Vagina (tissue), 2 donors: ENCODE data around the gene CDX2. TPM values are rescaled to one million over a fixed set of nuclear protein-coding genes. Genes with fewer than 3 reads are reported as not detected.

Experiments
- DNase-seq, 2 donors: peaks; one replicate each; pipeline ENCODE4 v3.0.0-alpha.2; 2017; ENCODE audit errors: extremely low spot score in 2 of 2
- H3K27ac ChIP-seq: fragments of 200-600 bp; sonication (generic); one replicate; pipeline ENCODE4 v1.5.1; 2019
- H3K27me3 ChIP-seq: fragments of 200-600 bp; sonication (generic); one replicate; pipeline ENCODE4 v1.5.1; 2019
- H3K36me3 ChIP-seq, 2 donors: fragments of 200-600 bp; sonication (generic); one replicate each; pipeline ENCODE4 v1.5.1; 2017 to 2019
- H3K4me1 ChIP-seq: fragments of 200-600 bp; sonication (generic); one replicate; pipeline ENCODE4 v1.5.1; 2019
- H3K4me3 ChIP-seq, 2 donors: fragments of 200-600 bp; sonication (generic); 1 replicate in 1 of 2; 2 replicates in 1 of 2; pipeline ENCODE4 v1.5.1; 2016 to 2019
- H3K9me3 ChIP-seq: fragments of 200-600 bp; sonication (generic); one replicate; pipeline ENCODE4 v1.5.1; 2019
- POLR2A ChIP-seq, 2 donors: fragments of 450-650 bp; IDR thresholded peaks; one replicate each; pipeline ENCODE4 v1.6.1; 2017; ENCODE audit warnings: antibody characterized with exemption in 2 of 2, mild to moderate bottlenecking in 2 of 2, moderate library complexity in 2 of 2
- POLR2AphosphoS5 ChIP-seq, 2 donors: sonication (generic); formaldehyde crosslinking; IDR thresholded peaks; one replicate each; pipeline ENCODE4 v1.9.0; 2017; ENCODE audit warnings: antibody characterized with exemption in 2 of 2, mild to moderate bottlenecking in 2 of 2, low read depth in 1 of 2; ENCODE audit not compliant: insufficient read depth in 1 of 2
- intact Hi-C: fragments of 100-400 bp; cut with DNase I; formaldehyde crosslinking; loops from one replicate; pipeline ENCODE4 v1.15.1; 2023
- total RNA-seq: library from RNA; depleted of rRNA; stranded (reverse); fragments of >200 nt; gene quantifications from one replicate; pipeline ENCODE4 v1.2.3, GENCODE V29; 2016
- TF ChIP-seq, protein P1 (sequence below), 3 experiments: fragments of 450-650 bp in 2 of 3; fragments of 200-600 bp in 1 of 3; sonication (generic) in 1 of 3; IDR thresholded peaks; one replicate each; pipeline ENCODE4 v1.5.1; 2017 to 2019; ENCODE audit warnings: antibody characterized with exemption in 3 of 3, mild to moderate bottlenecking in 2 of 3, moderate library complexity in 2 of 3

CDX2 gene
- total RNA-seq, 1 donor from 2014 or later = not detected

GRCh38 chr13:27971236-27971645, 2.1 kb upstream of the CDX2 start:
- intact Hi-C loops = loop anchor here (10.0 kb wide), 1 partner anchor 146 kb away; no protein-coding TSS in a partner anchor
- Histone ChIP-seq H3K36me3 (no peaks in the 10 kb centered on the region), H3K9me3 (no peaks in the 10 kb centered on the region), H3K4me3 (no peak overlapping the region), H3K4me1 (peaks cover 20% of the 10 kb centered on the region), H3K27ac (no peak overlapping the region), H3K27me3 (peaks cover 10% of the 10 kb centered on the region)
- TF ChIP-seq POLR2AphosphoS5 (IDR thresholded peaks at IDR 0.05; ENCODE audit: insufficient read depth in 1 of 2, low read depth in 1 of 2) (no peak), POLR2A (IDR thresholded peaks at IDR 0.05) (no peak)
- TF ChIP-seq, protein P1, sequence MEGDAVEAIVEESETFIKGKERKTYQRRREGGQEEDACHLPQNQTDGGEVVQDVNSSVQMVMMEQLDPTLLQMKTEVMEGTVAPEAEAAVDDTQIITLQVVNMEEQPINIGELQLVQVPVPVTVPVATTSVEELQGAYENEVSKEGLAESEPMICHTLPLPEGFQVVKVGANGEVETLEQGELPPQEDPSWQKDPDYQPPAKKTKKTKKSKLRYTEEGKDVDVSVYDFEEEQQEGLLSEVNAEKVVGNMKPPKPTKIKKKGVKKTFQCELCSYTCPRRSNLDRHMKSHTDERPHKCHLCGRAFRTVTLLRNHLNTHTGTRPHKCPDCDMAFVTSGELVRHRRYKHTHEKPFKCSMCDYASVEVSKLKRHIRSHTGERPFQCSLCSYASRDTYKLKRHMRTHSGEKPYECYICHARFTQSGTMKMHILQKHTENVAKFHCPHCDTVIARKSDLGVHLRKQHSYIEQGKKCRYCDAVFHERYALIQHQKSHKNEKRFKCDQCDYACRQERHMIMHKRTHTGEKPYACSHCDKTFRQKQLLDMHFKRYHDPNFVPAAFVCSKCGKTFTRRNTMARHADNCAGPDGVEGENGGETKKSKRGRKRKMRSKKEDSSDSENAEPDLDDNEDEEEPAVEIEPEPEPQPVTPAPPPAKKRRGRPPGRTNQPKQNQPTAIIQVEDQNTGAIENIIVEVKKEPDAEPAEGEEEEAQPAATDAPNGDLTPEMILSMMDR (IDR thresholded peaks at IDR 0.05) = no peak
- DNase-seq = no peak

- Histone ChIP-seq H3K36me3 (no peaks in the 10 kb centered on the region), H3K27me3 (peaks cover 10% of the 10 kb centered on the region), H3K27ac (no peak overlapping the region), H3K4me1 (peaks cover 23% of the 10 kb centered on the region), H3K9me3 (no peaks in the 10 kb centered on the region), H3K4me3 (no peak overlapping the region)
- intact Hi-C loops = loop anchor here (10.0 kb wide), 1 partner anchor 146 kb away; no protein-coding TSS in a partner anchor
- no peak for DNase-seq
- TF ChIP-seq POLR2A (IDR thresholded peaks at IDR 0.05) (no peak), POLR2AphosphoS5 (IDR thresholded peaks at IDR 0.05; ENCODE audit: insufficient read depth in 1 of 2, low read depth in 1 of 2) (no peak)
- TF ChIP-seq, protein P1 (IDR thresholded peaks at IDR 0.05) = no peak
These were observed 1.5 kb upstream of the CDX2 start for GRCh38 chr13:27970382-27971235.

DNA sequence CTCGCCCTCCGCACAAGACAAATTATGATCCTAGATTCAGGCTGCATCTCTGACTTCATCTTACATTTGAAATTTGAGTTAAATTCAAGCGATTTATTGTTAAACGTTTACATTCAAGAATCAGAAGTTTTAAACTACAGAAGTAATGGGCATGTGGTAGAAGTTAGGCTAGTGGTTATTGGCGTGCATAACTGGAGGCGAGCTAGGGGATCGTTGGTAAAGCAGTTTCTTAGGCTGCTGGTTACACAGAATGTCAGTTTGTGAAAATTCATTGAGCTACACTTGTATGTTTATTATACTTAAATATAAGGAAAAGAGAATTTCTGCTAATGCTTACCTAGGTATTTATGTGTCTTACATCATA, 733 bp upstream of the CDX2 start:
- Histone ChIP-seq H3K27me3 (peaks cover 10% of the 10 kb centered on the region), H3K9me3 (no peaks in the 10 kb centered on the region), H3K4me1 (peaks cover 23% of the 10 kb centered on the region), H3K27ac (no peak overlapping the region), H3K4me3 (no peak overlapping the region), H3K36me3 (no peaks in the 10 kb centered on the region)
- TF ChIP-seq, protein P1 (IDR thresholded peaks at IDR 0.05) = no peak
- no peak for TF ChIP-seq POLR2A (IDR thresholded peaks at IDR 0.05)
- TF ChIP-seq POLR2AphosphoS5 (IDR thresholded peaks at IDR 0.05; ENCODE audit: insufficient read depth in 1 of 2, low read depth in 1 of 2) = no peak
- intact Hi-C loops = loop anchor here (10.0 kb wide), 1 partner anchor 145 kb away; no protein-coding TSS in a partner anchor
- DNase-seq = no peak

DNA sequence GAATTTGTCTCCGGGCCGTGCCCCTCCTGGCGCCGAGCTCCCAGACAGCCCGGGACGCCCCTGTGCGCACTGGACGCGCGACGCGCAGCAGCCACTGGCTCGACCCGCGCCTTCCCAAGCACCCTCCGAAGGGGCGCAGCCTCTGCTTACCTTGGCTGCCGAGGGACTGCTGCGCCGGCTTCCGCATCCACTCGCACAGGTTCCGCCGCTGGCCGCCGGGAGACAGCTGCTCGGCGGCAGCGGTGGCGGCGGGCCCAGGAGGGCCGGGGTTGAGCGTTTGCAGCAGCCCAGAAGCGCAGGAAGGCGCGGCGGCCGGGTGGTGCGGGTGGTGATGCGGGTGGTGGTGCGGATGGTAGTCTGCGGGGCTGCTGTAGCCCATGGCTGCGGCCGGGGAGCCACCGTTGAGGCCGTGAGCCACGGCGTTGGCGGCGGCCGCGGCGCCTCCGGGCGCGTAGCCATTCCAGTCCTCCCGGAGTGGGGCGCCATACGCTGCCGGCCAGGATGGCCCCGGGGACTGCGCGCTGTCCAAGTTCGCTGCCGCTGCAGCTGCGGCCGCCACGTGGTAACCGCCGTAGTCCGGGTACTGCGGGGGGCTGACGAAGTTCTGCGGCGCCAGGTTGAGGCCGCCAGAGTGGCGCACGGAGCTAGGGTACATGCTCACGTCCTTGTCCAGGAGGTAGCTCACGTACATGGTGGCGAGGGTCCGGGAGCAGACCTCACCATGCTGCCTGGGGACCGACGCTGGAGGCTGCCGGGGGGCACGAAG, 616 bp downstream of the CDX2 start:
- Histone ChIP-seq H3K27me3 (peaks cover 10% of the 10 kb centered on the region), H3K27ac (no peak overlapping the region), H3K36me3 (no peaks in the 10 kb centered on the region), H3K4me1 (peaks cover 23% of the 10 kb centered on the region), H3K9me3 (no peaks in the 10 kb centered on the region), H3K4me3 (no peak overlapping the region)
- no peak for TF ChIP-seq POLR2A (IDR thresholded peaks at IDR 0.05)
- intact Hi-C loops = no loop called here
- no peak for DNase-seq

DNA sequence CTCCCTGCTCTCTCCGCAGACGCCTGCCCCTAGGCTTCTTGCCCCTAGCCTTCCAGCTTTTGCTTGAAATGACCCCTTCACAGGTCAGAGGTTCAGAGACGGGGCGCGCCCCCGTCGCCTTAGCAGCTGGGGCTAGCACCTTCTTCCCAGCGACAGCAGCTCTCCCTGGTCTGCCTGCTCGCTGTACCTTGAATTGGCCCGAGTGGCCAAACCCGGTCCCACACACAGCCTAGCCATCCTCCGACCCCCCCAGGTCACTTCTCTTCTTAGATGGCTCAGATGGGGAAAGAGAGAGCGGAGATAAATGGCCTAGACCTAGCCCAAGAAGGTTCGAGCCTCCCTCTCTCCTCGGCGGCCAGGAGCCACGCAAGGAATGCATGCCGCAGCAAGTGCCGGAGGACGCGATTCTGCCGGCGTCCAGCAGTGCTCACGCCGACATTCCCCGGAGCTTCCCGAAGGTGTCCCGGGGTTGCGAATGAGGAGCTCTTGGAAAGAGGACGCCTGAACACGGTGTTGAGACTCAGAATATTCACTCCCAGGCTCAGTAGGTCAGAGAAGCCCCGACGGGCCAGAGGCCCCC, 1.3 kb downstream of the CDX2 start:
- Histone ChIP-seq H3K27ac (no peak overlapping the region), H3K36me3 (no peaks in the 10 kb centered on the region), H3K4me3 (no peak overlapping the region), H3K9me3 (no peaks in the 10 kb centered on the region), H3K4me1 (peaks cover 23% of the 10 kb centered on the region), H3K27me3 (peaks cover 10% of the 10 kb centered on the region)
- no peak for DNase-seq
- intact Hi-C loops = no loop called here
- no peak for TF ChIP-seq POLR2AphosphoS5 (IDR thresholded peaks at IDR 0.05; ENCODE audit: insufficient read depth in 1 of 2, low read depth in 1 of 2)
- TF ChIP-seq, protein P1 (IDR thresholded peaks at IDR 0.05) = no peak
- TF ChIP-seq POLR2A (IDR thresholded peaks at IDR 0.05) = no peak
